B cell (primary cell): ENCODE data around the gene NSUN6. TPM values are rescaled to one million over a fixed set of nuclear protein-coding genes. Genes with fewer than 3 reads are reported as not detected.

ENCODE experiments used
- ATAC-seq: fragments of 200-7000 bp; cut with Tn5 transposase; one replicate; pipeline ENCODE4 v1.10.0; 2021; ENCODE audit warnings: low read depth, mild to moderate bottlenecking, moderate number of reproducible peaks, moderate library complexity
- CTCF ChIA-PET: fragments of 350-600 bp; sonication (Branson Sonifier 250); formaldehyde crosslinking; loops from one replicate; lab custom pipeline; 2021; ENCODE audit warnings: antibody characterized with exemption, inconsistent platforms; lab: Charles Lee
- POLR2A ChIA-PET: fragments of 350-600 bp; sonication (Branson Sonifier 250); formaldehyde crosslinking; loops from one replicate; lab custom pipeline; 2021; ENCODE audit warnings: antibody characterized with exemption; lab: Charles Lee
- DNase-seq: peaks from one replicate; pipeline ENCODE4 v3.0.0; 2013
- H2AFZ ChIP-seq: 2 replicates; pipeline ENCODE4 v1.6.1; 2012; ENCODE audit warnings: mild to moderate bottlenecking, low read depth, low read length; ENCODE audit not compliant: insufficient read depth, poor library complexity, severe bottlenecking
- H3K27ac ChIP-seq, 2 donors: 1 replicate in 1 of 2; 2 replicates in 1 of 2; pipeline ENCODE4 v1.5.1; 2012 to 2013; ENCODE audit warnings: low read length in 2 of 2, mild to moderate bottlenecking in 2 of 2, moderate library complexity in 1 of 2
- H3K27me3 ChIP-seq, 4 experiments: fragments of 200-600 bp in 1 of 4; sonication (generic) in 1 of 4; replicated peaks in 1 of 4; 1 replicate in 2 of 4; 2 replicates in 2 of 4; pipeline versions ENCODE4 v1.6.1 to v1.7.0; 2013 to 2016; ENCODE audit warnings: low read length in 3 of 4, mild to moderate bottlenecking in 2 of 4, mixed read lengths in 1 of 4, moderate library complexity in 1 of 4; ENCODE audit not compliant: insufficient read depth in 4 of 4, control insufficient read depth in 3 of 4; ENCODE audit errors: control extremely low read depth in 1 of 4
- H3K36me3 ChIP-seq, 2 experiments: replicated peaks in 1 of 2; 1 replicate in 1 of 2; 2 replicates in 1 of 2; pipeline versions ENCODE4 v1.6.1 to v1.7.1; 2013; ENCODE audit warnings: low read length in 1 of 2; ENCODE audit not compliant: insufficient read depth in 2 of 2, control insufficient read depth in 1 of 2; ENCODE audit errors: control extremely low read depth in 1 of 2, extremely low read depth in 1 of 2
- H3K4me1 ChIP-seq, 2 donors: fragments of 200-600 bp in 1 of 2; sonication (generic) in 1 of 2; 1 replicate in 1 of 2; 2 replicates in 1 of 2; pipeline versions ENCODE4 v1.5.1 to v1.6.1; 2013 to 2017; ENCODE audit warnings: low read length in 2 of 2; ENCODE audit not compliant: control insufficient read depth in 2 of 2, insufficient read depth in 2 of 2
- H3K4me2 ChIP-seq: replicated peaks from 2 replicates; pipeline ENCODE3; 2012; ENCODE audit warnings: mild to moderate bottlenecking, low read depth, low read length; ENCODE audit not compliant: poor library complexity, severe bottlenecking
- H3K4me3 ChIP-seq, 5 experiments: fragments of 200-600 bp in 1 of 5; sonication (generic) in 1 of 5; 1 replicate in 3 of 5; 2 replicates in 2 of 5; pipeline versions ENCODE4 v1.5.1 to v1.7.0; 2011 to 2016; ENCODE audit warnings: low read length in 4 of 5, mild to moderate bottlenecking in 4 of 5, low read depth in 2 of 5, control low read depth in 1 of 5, moderate library complexity in 1 of 5; ENCODE audit not compliant: insufficient read depth in 1 of 5; ENCODE audit errors: control extremely low read depth in 1 of 5, extremely low read depth in 1 of 5
- H3K79me2 ChIP-seq: fragments of 200-600 bp; sonication (generic); one replicate; pipeline ENCODE4 v1.6.0; 2016; ENCODE audit warnings: low read length; ENCODE audit not compliant: control insufficient read depth, insufficient read depth
- H3K9ac ChIP-seq: fragments of 200-600 bp; sonication (generic); 2 replicates; pipeline ENCODE4 v1.6.1; 2017; ENCODE audit warnings: mild to moderate bottlenecking, low read length, moderate library complexity
- H3K9me3 ChIP-seq, 3 donors: one replicate each; pipeline versions ENCODE4 v1.6.1 to v1.7.1; 2013; ENCODE audit warnings: low read length in 2 of 3; ENCODE audit not compliant: control insufficient read depth in 2 of 3, insufficient read depth in 1 of 3; ENCODE audit errors: control extremely low read depth in 1 of 3
- H4K20me1 ChIP-seq: 2 replicates; pipeline ENCODE4 v1.6.0; 2012; ENCODE audit warnings: mild to moderate bottlenecking, low read length; ENCODE audit not compliant: insufficient read depth, control insufficient read depth, poor library complexity, severe bottlenecking
- H3K27ac Mint-ChIP-seq: one replicate; pipeline ENCODE4 v1.8.0; 2021; ENCODE audit warnings: mixed read lengths
- H3K27me3 Mint-ChIP-seq: one replicate; pipeline ENCODE4 v1.8.0; 2021; ENCODE audit warnings: mixed read lengths
- H3K4me1 Mint-ChIP-seq: one replicate; pipeline ENCODE4 v1.8.0; 2021; ENCODE audit warnings: mixed read lengths
- H3K4me3 Mint-ChIP-seq: one replicate; pipeline ENCODE4 v1.8.0; 2021; ENCODE audit warnings: mixed read lengths
- H3K9me3 Mint-ChIP-seq: one replicate; pipeline ENCODE4 v1.8.0; 2022; ENCODE audit warnings: mixed read lengths; ENCODE audit not compliant: insufficient read depth
- CTCF ChIP-seq: fragments of 200-600 bp; IDR thresholded peaks from one replicate; pipeline ENCODE4 v1.8.0; 2022; ENCODE audit warnings: antibody characterized with exemption, mild to moderate bottlenecking
- EZH2 ChIP-seq: IDR thresholded peaks from 2 replicates; pipeline ENCODE4 v1.6.1; 2012; ENCODE audit warnings: borderline replicate concordance, low read depth, mild to moderate bottlenecking, moderate library complexity, low read length; ENCODE audit not compliant: insufficient read depth, poor library complexity, severe bottlenecking
- WGBS: methylation state at CpG from one replicate; pipeline ENCODE4 v1.1.5; 2013; ENCODE audit warnings: missing lambda C conversion rate; ENCODE audit not compliant: insufficient coverage; 5-methylcytosine and 5-hydroxymethylcytosine counted together
- intact Hi-C: fragments of 100-400 bp; cut with micrococcal nuclease; formaldehyde crosslinking; loops from one replicate; pipeline ENCODE4 v1.10.0; 2022
- polyA plus RNA-seq: library from polyadenylated mRNA; depleted of rRNA; stranded (reverse); fragments of >200 nt; gene quantifications from 2 replicates; pipeline ENCODE4 v1.2.3, GENCODE V29; 2012
- total RNA-seq, 2 donors: library from RNA; stranded (reverse); fragments of 120-200 nt in 1 of 2; gene quantifications; 1 replicate in 1 of 2; 2 replicates in 1 of 2; pipeline versions ENCODE4 v1.2.3 to v1.2.4, GENCODE V29; 2013 to 2022

Gene NSUN6
- total and polyA plus RNA-seq, 2 donors (not counting 1 experiment from before 2014, with no cell fraction given), result 13.4 to 27.9 TPM

GRCh38 chr10:18687195-18687594, 35.8 kb upstream of the NSUN6 start:
- no peak for DNase-seq
- ATAC-seq, result no peak
- no peaks in the 10 kb centered on the region for H3K4me1 ChIP-seq
- H3K4me3 Mint-ChIP-seq, result no peak overlapping the region
- H3K36me3 ChIP-seq, result peaks cover 0 to 3% of the 10 kb centered on the region in 2 experiments
- POLR2A ChIA-PET, result no interaction called here
- 100% methylated on average over 3 of the region's 7 CpGs for WGBS
- H3K4me3 ChIP-seq, result no peak overlapping the region
- H3K27me3 ChIP-seq, result no peaks in the 10 kb centered on the region
- no peak overlapping the region for H3K27ac ChIP-seq
- intact Hi-C loops, result no loop called here
- no peak overlapping the region for H3K9ac ChIP-seq
- H2AFZ ChIP-seq, result no peak overlapping the region
- H3K27ac Mint-ChIP-seq, result no peak overlapping the region
- CTCF ChIA-PET, result no interaction called here
- H3K4me2 ChIP-seq, result no peak overlapping the region
- TF ChIP-seq EZH2, result no peak
- H3K79me2 ChIP-seq, result no peaks in the 10 kb centered on the region
- no peaks in the 10 kb centered on the region for H3K9me3 Mint-ChIP-seq
- no peaks in the 10 kb centered on the region for H4K20me1 ChIP-seq
- H3K4me1 Mint-ChIP-seq, result no peaks in the 10 kb centered on the region
- H3K27me3 Mint-ChIP-seq, result peaks cover 3% of the 10 kb centered on the region
- H3K9me3 ChIP-seq, result no peaks in the 10 kb centered on the region

- WGBS, result 100% methylated on average over 1 of the region's 7 CpGs
- TF ChIP-seq CTCF, result no peak
- no peak for TF ChIP-seq EZH2
- H3K4me3 Mint-ChIP-seq, result no peak overlapping the region
- ChIA-PET POLR2A (no interaction called here), CTCF (no interaction called here)
- intact Hi-C loops, result no loop called here
- ATAC-seq, result no peak
- Histone ChIP-seq H3K4me1 (no peaks in the 10 kb centered on the region), H3K27ac (no peak overlapping the region), H3K4me3 (no peak overlapping the region), H3K79me2 (no peaks in the 10 kb centered on the region), H3K27me3 (no peaks in the 10 kb centered on the region), H3K9ac (no peak overlapping the region), H2AFZ (no peak overlapping the region), H3K9me3 (no peaks in the 10 kb centered on the region), H4K20me1 (no peaks in the 10 kb centered on the region), H3K36me3 (peaks cover 0 to 7% of the 10 kb centered on the region in 2 experiments), H3K4me2 (no peak overlapping the region)
- no peaks in the 10 kb centered on the region for H3K4me1 Mint-ChIP-seq
- no peaks in the 10 kb centered on the region for H3K9me3 Mint-ChIP-seq
- DNase-seq, result no peak
- peaks cover 3% of the 10 kb centered on the region for H3K27me3 Mint-ChIP-seq
- no peak overlapping the region for H3K27ac Mint-ChIP-seq
Measured at GRCh38 chr10:18685555-18685954, 34.2 kb upstream of the NSUN6 start.
